HEK293 (cell line): Measurements from ENCODE around the gene PIGQ.

Source experiments
- CTCF ChIA-PET: fragments of 350-600 bp; formaldehyde crosslinking; extraction: SDS; loops from one replicate; lab custom pipeline; 2021; ENCODE audit warnings: antibody characterized with exemption; lab: Yijun Ruan, JAX
- POLR2A ChIA-PET: fragments of 300-600 bp; formaldehyde crosslinking; extraction: SDS; loops from one replicate; lab custom pipeline; 2020; ENCODE audit warnings: antibody characterized with exemption, inconsistent platforms; lab: Yijun Ruan, JAX
- H3K27ac ChIP-seq: fragments of 200-500 bp; sonication (Bioruptor generic); 2 replicates; pipeline ENCODE4 v1.5.1; 2014; ENCODE audit warnings: low read depth, low read length, control low read depth, inconsistent platforms; ENCODE audit errors: extremely low read depth
- H3K36me3 ChIP-seq, 2 experiments: fragments of 200-500 bp in 1 of 2; sonication (Bioruptor generic) in 1 of 2; 1 replicate in 1 of 2; 2 replicates in 1 of 2; pipeline ENCODE4 v1.5.1; 2014 to 2017; ENCODE audit warnings: inconsistent platforms in 2 of 2, low read length in 2 of 2; ENCODE audit not compliant: control insufficient read depth in 2 of 2, insufficient read depth in 1 of 2
- H3K4me1 ChIP-seq: fragments of 200-500 bp; sonication (Bioruptor generic); 2 replicates; pipeline ENCODE4 v1.5.1; 2014; ENCODE audit warnings: mild to moderate bottlenecking, low read length, inconsistent platforms; ENCODE audit not compliant: control insufficient read depth, insufficient read depth
- H3K4me3 ChIP-seq: 2 replicates; pipeline ENCODE4 v1.5.1; 2011; ENCODE audit warnings: low read depth, mild to moderate bottlenecking, control low read depth, low read length, moderate library complexity
- H3K9me3 ChIP-seq: fragments of 200-500 bp; sonication (Bioruptor generic); 2 replicates; pipeline ENCODE4 v1.5.1; 2014; ENCODE audit warnings: low read depth, low read length, inconsistent platforms; ENCODE audit not compliant: control insufficient read depth, insufficient read depth
- CTCF ChIP-seq: fragments of 450-650 bp; formaldehyde crosslinking; IDR thresholded peaks from 2 replicates; pipeline ENCODE4 v1.5.1; 2016; ENCODE audit warnings: missing biosample characterization, missing genetic modification characterization
- GLIS1 ChIP-seq: fragments of 450-650 bp; formaldehyde crosslinking; IDR thresholded peaks from 2 replicates; pipeline ENCODE4 v1.5.1; 2016; ENCODE audit warnings: missing biosample characterization, missing genetic modification characterization
- OVOL3 ChIP-seq: fragments of 450-650 bp; formaldehyde crosslinking; IDR thresholded peaks from 2 replicates; pipeline ENCODE4 v1.5.1; 2016; ENCODE audit warnings: missing biosample characterization, missing genetic modification characterization
- PATZ1 ChIP-seq: fragments of 450-650 bp; formaldehyde crosslinking; IDR thresholded peaks from 2 replicates; pipeline ENCODE4 v1.5.1; 2016; ENCODE audit warnings: missing biosample characterization, missing genetic modification characterization
- SALL2 ChIP-seq: fragments of 450-650 bp; formaldehyde crosslinking; IDR thresholded peaks from 2 replicates; pipeline ENCODE4 v1.5.0; 2017; ENCODE audit warnings: missing biosample characterization, mild to moderate bottlenecking, missing genetic modification characterization, borderline replicate concordance
- WT1 ChIP-seq: fragments of 450-650 bp; formaldehyde crosslinking; IDR thresholded peaks from 2 replicates; pipeline ENCODE4 v1.5.1; 2016; ENCODE audit warnings: missing biosample characterization, missing genetic modification characterization
- ZBTB17 ChIP-seq: fragments of 450-650 bp; formaldehyde crosslinking; IDR thresholded peaks from 2 replicates; pipeline ENCODE4 v1.5.1; 2016; ENCODE audit warnings: missing biosample characterization, missing genetic modification characterization
- ZBTB20 ChIP-seq: fragments of 450-650 bp; formaldehyde crosslinking; IDR thresholded peaks from 2 replicates; pipeline ENCODE4 v1.5.1; 2016; ENCODE audit warnings: missing biosample characterization, missing genetic modification characterization
- ZBTB26 ChIP-seq: fragments of 450-650 bp; formaldehyde crosslinking; optimal IDR thresholded peaks from 2 replicates; pipeline ENCODE3; 2016; ENCODE audit warnings: missing biosample characterization, mild to moderate bottlenecking, missing genetic modification characterization
- ZNF112 ChIP-seq: fragments of 450-650 bp; formaldehyde crosslinking; IDR thresholded peaks from 2 replicates; pipeline ENCODE4 v1.5.0; 2017; ENCODE audit warnings: missing biosample characterization, missing genetic modification characterization
- ZNF211 ChIP-seq: fragments of 450-650 bp; formaldehyde crosslinking; IDR thresholded peaks from 2 replicates; pipeline ENCODE4 v1.5.1; 2016; ENCODE audit warnings: low read depth, missing biosample characterization, missing genetic modification characterization
- ZNF266 ChIP-seq: fragments of 450-650 bp; formaldehyde crosslinking; IDR thresholded peaks from 2 replicates; pipeline ENCODE4 v1.5.1; 2016; ENCODE audit warnings: missing biosample characterization, missing genetic modification characterization, low read depth
- ZNF394 ChIP-seq: fragments of 450-650 bp; formaldehyde crosslinking; IDR thresholded peaks from 2 replicates; pipeline ENCODE4 v1.5.1; 2016; ENCODE audit warnings: missing biosample characterization, missing genetic modification characterization, mild to moderate bottlenecking, moderate library complexity, borderline replicate concordance
- ZNF473 ChIP-seq: fragments of 450-650 bp; formaldehyde crosslinking; IDR thresholded peaks from 2 replicates; pipeline ENCODE4 v1.5.1; 2017; ENCODE audit warnings: missing biosample characterization, missing genetic modification characterization
- ZNF513 ChIP-seq: fragments of 450-650 bp; IDR thresholded peaks from 2 replicates; pipeline ENCODE4 v1.5.1; 2018; ENCODE audit warnings: missing biosample characterization, missing genetic modification characterization
- ZNF549 ChIP-seq: fragments of 450-650 bp; IDR thresholded peaks from 2 replicates; pipeline ENCODE4 v1.5.1; 2018; ENCODE audit warnings: missing biosample characterization, missing genetic modification characterization, mild to moderate bottlenecking, inconsistent platforms, moderate library complexity
- ZNF558 ChIP-seq: fragments of 450-650 bp; formaldehyde crosslinking; IDR thresholded peaks from 2 replicates; pipeline ENCODE4 v1.5.1; 2016; ENCODE audit warnings: missing biosample characterization, missing genetic modification characterization
- ZNF768 ChIP-seq: fragments of 450-650 bp; formaldehyde crosslinking; IDR thresholded peaks from 2 replicates; pipeline ENCODE4 v1.5.1; 2018; ENCODE audit warnings: missing biosample characterization, mild to moderate bottlenecking, missing genetic modification characterization
- ZNF776 ChIP-seq: fragments of 450-650 bp; formaldehyde crosslinking; IDR thresholded peaks from 2 replicates; pipeline ENCODE4 v1.5.0; 2017; ENCODE audit warnings: missing biosample characterization, missing genetic modification characterization, borderline replicate concordance
- ZSCAN18 ChIP-seq: fragments of 450-650 bp; formaldehyde crosslinking; IDR thresholded peaks from 2 replicates; pipeline ENCODE4 v1.5.1; 2016; ENCODE audit warnings: missing biosample characterization, missing genetic modification characterization
- TF ChIP-seq, protein P1 (sequence below): fragments of 450-650 bp; formaldehyde crosslinking; IDR thresholded peaks from 2 replicates; pipeline ENCODE4 v1.5.1; 2016; ENCODE audit warnings: missing biosample characterization, missing genetic modification characterization

Gene PIGQ

GRCh38 chr16:544517-544916, 25.3 kb upstream of the PIGQ start:
- Histone ChIP-seq H3K36me3 (peaks cover 0 to 32% of the 10 kb centered on the region in 2 experiments; a peak in 2 of 3 replicates), H3K4me3 (no peak overlapping the region), H3K27ac (no peak overlapping the region), H3K9me3 (no peaks in the 10 kb centered on the region), H3K4me1 (no peaks in the 10 kb centered on the region)
- TF ChIP-seq ZNF558 (tag by site-specific recombination) (no peak), WT1 (peak; percentile 69)
- CTCF ChIA-PET: no interaction called here
- POLR2A ChIA-PET: no interaction called here

- CTCF ChIA-PET: interaction anchor here (0.6 kb wide), 1 partner anchor 700 kb away, joined by 3 read pairs; no protein-coding TSS in a partner anchor
- Histone ChIP-seq H3K27ac (no peak overlapping the region), H3K4me3 (no peak overlapping the region), H3K9me3 (no peaks in the 10 kb centered on the region), H3K4me1 (no peaks in the 10 kb centered on the region), H3K36me3 (peaks cover 0 to 33% of the 10 kb centered on the region in 2 experiments; a peak in 2 of 3 replicates)
- no peak for TF ChIP-seq ZBTB17 (tag by site-specific recombination)
- no peak for TF ChIP-seq ZBTB20
- no peak for TF ChIP-seq ZNF112
- TF ChIP-seq ZNF776 (tag by site-specific recombination): no peak
- no peak for TF ChIP-seq ZNF211 (tag by site-specific recombination)
- peak; percentile 40; the same call in 1 of the 2 replicates for TF ChIP-seq GLIS1 (tag by site-specific recombination)
- TF ChIP-seq ZNF513 (tag by site-specific recombination): no peak
- no peak for TF ChIP-seq OVOL3 (tag by site-specific recombination)
- TF ChIP-seq ZSCAN18 (tag by site-specific recombination): no peak
- POLR2A ChIA-PET: no interaction called here
These were observed 22.6 kb upstream of the PIGQ start for GRCh38 chr16:546909-547770.

- ChIA-PET CTCF (no interaction called here), POLR2A (no interaction called here)
- Histone ChIP-seq H3K36me3 (peaks cover 0 to 38% of the 10 kb centered on the region in 2 experiments; a peak in 1 of 3 replicates), H3K4me3 (no peak overlapping the region), H3K4me1 (no peaks in the 10 kb centered on the region), H3K27ac (no peak overlapping the region), H3K9me3 (no peaks in the 10 kb centered on the region)
- TF ChIP-seq CTCF (tag by site-specific recombination) (no peak), SALL2 (tag by site-specific recombination) (no peak), ZBTB26 (no peak), ZNF473 (tag by site-specific recombination) (no peak), ZNF768 (tag by site-specific recombination) (no peak), PATZ1 (tag by site-specific recombination) (no peak), ZNF394 (tag by site-specific recombination) (no peak), ZNF549 (tag by site-specific recombination) (no peak), ZNF266 (tag by site-specific recombination) (no peak)
- TF ChIP-seq, protein P1, sequence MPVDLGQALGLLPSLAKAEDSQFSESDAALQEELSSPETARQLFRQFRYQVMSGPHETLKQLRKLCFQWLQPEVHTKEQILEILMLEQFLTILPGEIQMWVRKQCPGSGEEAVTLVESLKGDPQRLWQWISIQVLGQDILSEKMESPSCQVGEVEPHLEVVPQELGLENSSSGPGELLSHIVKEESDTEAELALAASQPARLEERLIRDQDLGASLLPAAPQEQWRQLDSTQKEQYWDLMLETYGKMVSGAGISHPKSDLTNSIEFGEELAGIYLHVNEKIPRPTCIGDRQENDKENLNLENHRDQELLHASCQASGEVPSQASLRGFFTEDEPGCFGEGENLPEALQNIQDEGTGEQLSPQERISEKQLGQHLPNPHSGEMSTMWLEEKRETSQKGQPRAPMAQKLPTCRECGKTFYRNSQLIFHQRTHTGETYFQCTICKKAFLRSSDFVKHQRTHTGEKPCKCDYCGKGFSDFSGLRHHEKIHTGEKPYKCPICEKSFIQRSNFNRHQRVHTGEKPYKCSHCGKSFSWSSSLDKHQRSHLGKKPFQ: no peak
These were observed 21.2 kb upstream of the PIGQ start for GRCh38 chr16:548586-548985.
